GM21515 (cell line): Measurements from ENCODE around the gene TLE5.
"Not testable (repeated sequence)": the region's sequence is repeated elsewhere in the genome, so short reads cannot be mapped to it uniquely, and the experiment has no call there.

ENCODE experiments used
- ATAC-seq: cut with Tn5 transposase; IDR thresholded peaks from one replicate; pipeline ENCODE4 v1.9.1; 2021; ENCODE audit not compliant: unreplicated experiment

Gene TLE5

GRCh38 chr19:3045885-3046697 is 16.2 kb downstream of the TLE5 start:
- no peak for ATAC-seq

- no peak for ATAC-seq
Measured at GRCh38 chr19:3045191-3045590, 17.1 kb downstream of the TLE5 start.

- no peak for ATAC-seq
Measured at GRCh38 chr19:3042621-3043267, 19.6 kb downstream of the TLE5 start.

GRCh38 chr19:3041761-3042620 is 20.3 kb downstream of the TLE5 start:
- no peak for ATAC-seq

- ATAC-seq = no peak
Measured at GRCh38 chr19:3041327-3041726, 21.0 kb downstream of the TLE5 start.

GRCh38 chr19:3039641-3040077 is 22.6 kb downstream of the TLE5 start:
- no peak for ATAC-seq

- no peak for ATAC-seq
Measured at GRCh38 chr19:3039125-3039524, 23.2 kb downstream of the TLE5 start.

- no peak for ATAC-seq
Measured at GRCh38 chr19:3038214-3038613, 24.1 kb downstream of the TLE5 start.

GRCh38 chr19:3036977-3037544 is 25.2 kb downstream of the TLE5 start:
- not testable (repeated sequence) for ATAC-seq

- no peak for ATAC-seq
Measured at GRCh38 chr19:3036119-3036976, 25.9 kb downstream of the TLE5 start.

GRCh38 chr19:3035542-3036118 is 26.7 kb downstream of the TLE5 start:
- peak; percentile 80 for ATAC-seq

GRCh38 chr19:3034656-3035541 is 27.4 kb downstream of the TLE5 start:
- ATAC-seq = peak; percentile 4

- ATAC-seq = no peak
Measured at GRCh38 chr19:3034406-3034655, 28.0 kb downstream of the TLE5 start.

GRCh38 chr19:3033595-3034405 is 28.5 kb downstream of the TLE5 start:
- no peak for ATAC-seq

GRCh38 chr19:3031607-3031867 is 30.8 kb downstream of the TLE5 start:
- ATAC-seq = no peak

GRCh38 chr19:3029065-3029923 is 33.0 kb downstream of the TLE5 start, which contains the start of gene TLE2:
Gene TLE2 (minus strand): TSS chr19:3029280. CDS start chr19:3028904, 376 bp downstream.
- ATAC-seq = no peak

- no peak for ATAC-seq
Measured at GRCh38 chr19:3028305-3029064, 33.8 kb downstream of the TLE5 start.
